Endothelial cell of umbilical vein (primary cell): ENCODE results near the gene PCGF3. TPM values are rescaled to one million over a fixed set of nuclear protein-coding genes. Genes with fewer than 3 reads are reported as not detected.

Source experiments
- BruUV-seq: library from RNA; stranded (reverse); fragments of 400-500 nt; replicated peaks from 2 replicates; lab custom pipeline; 2021; lab: Mats Ljungman, UMichigan
- CTCF ChIA-PET: fragments of 300-600, 350-600 bp; sonication (Branson Sonifier 250); formaldehyde crosslinking; loops from one replicate; lab custom pipeline; 2021; ENCODE audit warnings: antibody characterized with exemption, inconsistent platforms; lab: Charles Lee
- POLR2A ChIA-PET: fragments of 300-600, 350-600 bp; sonication (Branson Sonifier 250); formaldehyde crosslinking; loops from one replicate; lab custom pipeline; 2021; ENCODE audit warnings: antibody characterized with exemption, inconsistent platforms; lab: Charles Lee
- DNase-seq: peaks from one replicate; pipeline ENCODE4 v3.0.0-alpha.2; 2011; ENCODE audit warnings: low read depth, low spot score
- FAIRE-seq: peaks from 2 replicates; lab custom pipeline; 2011; peaks lifted over from hg19 to GRCh38; lab: Jason Lieb, UNC
- H2AFZ ChIP-seq: 2 replicates; pipeline ENCODE4 v1.6.0; 2012; ENCODE audit warnings: low read depth, low read length, control low read depth, inconsistent platforms
- H3K27ac ChIP-seq: 2 replicates; pipeline ENCODE4 v1.5.1; 2011; ENCODE audit warnings: low read depth, mild to moderate bottlenecking, control low read depth, low read length, moderate library complexity; ENCODE audit not compliant: insufficient read depth
- H3K27me3 ChIP-seq, 2 experiments: 2 replicates each; pipeline versions ENCODE4 v1.6.0 to v1.6.1; 2011; ENCODE audit warnings: low read length in 2 of 2, mixed read lengths in 1 of 2; ENCODE audit not compliant: control insufficient read depth in 2 of 2, insufficient read depth in 2 of 2
- H3K36me3 ChIP-seq, 2 experiments: 2 replicates in 1 of 2; 3 replicates in 1 of 2; pipeline ENCODE4 v1.5.1; 2011; ENCODE audit warnings: low read length in 2 of 2, mild to moderate bottlenecking in 1 of 2, moderate library complexity in 1 of 2; ENCODE audit not compliant: control insufficient read depth in 2 of 2, insufficient read depth in 2 of 2; ENCODE audit errors: extremely low read depth in 1 of 2
- H3K4me1 ChIP-seq: 3 replicates; pipeline ENCODE4 v1.5.1; 2011; ENCODE audit warnings: mild to moderate bottlenecking, low read length; ENCODE audit not compliant: control insufficient read depth, insufficient read depth; ENCODE audit errors: extremely low read depth
- H3K4me2 ChIP-seq: 2 replicates; pipeline ENCODE4 v1.6.1; 2011; ENCODE audit warnings: low read length, control low read depth, mixed read lengths; ENCODE audit not compliant: insufficient read depth
- H3K4me3 ChIP-seq, 3 experiments: fragments of 200-600 bp in 1 of 3; sonication (generic), shearing (Covaris generic) in 1 of 3; replicated peaks in 1 of 3; 2 replicates each; pipeline ENCODE4 v1.5.1; 2011 to 2016; ENCODE audit warnings: control low read depth in 3 of 3, low read length in 3 of 3, mild to moderate bottlenecking in 2 of 3, inconsistent platforms in 1 of 3, low read depth in 1 of 3, moderate library complexity in 1 of 3; ENCODE audit not compliant: insufficient read depth in 1 of 3
- H3K79me2 ChIP-seq: 2 replicates; pipeline ENCODE4 v1.6.0; 2012; ENCODE audit warnings: low read length, inconsistent platforms; ENCODE audit not compliant: control insufficient read depth, insufficient read depth
- H3K9ac ChIP-seq: replicated peaks from 2 replicates; pipeline ENCODE3; 2011; ENCODE audit warnings: low read length, control low read depth; ENCODE audit not compliant: insufficient read depth; ENCODE audit errors: extremely low read depth
- H3K9me1 ChIP-seq: replicated peaks from 3 replicates; pipeline ENCODE4 v1.6.0; 2011; ENCODE audit warnings: mild to moderate bottlenecking, low read length; ENCODE audit not compliant: control insufficient read depth, insufficient read depth; ENCODE audit errors: extremely low read depth
- H3K9me3 ChIP-seq: replicated peaks from 2 replicates; pipeline ENCODE4 v1.5.1; 2012; ENCODE audit warnings: low read length, inconsistent platforms; ENCODE audit not compliant: control insufficient read depth, insufficient read depth
- H4K20me1 ChIP-seq: replicated peaks from 2 replicates; pipeline ENCODE3; 2011; ENCODE audit warnings: mild to moderate bottlenecking, low read length; ENCODE audit not compliant: control insufficient read depth, insufficient read depth; ENCODE audit errors: extremely low read depth
- EZH2 ChIP-seq: IDR thresholded peaks from 2 replicates; pipeline ENCODE4 v1.6.1; 2012; ENCODE audit warnings: borderline replicate concordance, low read depth, mild to moderate bottlenecking, moderate library complexity, low read length, inconsistent platforms; ENCODE audit not compliant: severe bottlenecking
- FOS ChIP-seq: IDR thresholded peaks from 2 replicates; pipeline ENCODE4 v1.6.1; 2011; ENCODE audit warnings: mild to moderate bottlenecking, low read length, moderate library complexity, borderline replicate concordance; ENCODE audit not compliant: insufficient read depth
- GATA2 ChIP-seq: IDR thresholded peaks from 2 replicates; pipeline ENCODE4 v1.7.0; 2011; ENCODE audit warnings: low read depth, mild to moderate bottlenecking, moderate library complexity, mixed read lengths, low read length; ENCODE audit not compliant: insufficient read length, insufficient read depth
- JUN ChIP-seq: IDR thresholded peaks from 2 replicates; pipeline ENCODE4 v1.6.1; 2011; ENCODE audit warnings: borderline replicate concordance, low read depth; ENCODE audit not compliant: insufficient read length, insufficient read depth
- MYC ChIP-seq: IDR thresholded peaks from one replicate; pipeline ENCODE4 v1.6.1; 2011; ENCODE audit warnings: mild to moderate bottlenecking, low read depth, low read length
- POLR2A ChIP-seq: IDR thresholded peaks from 2 replicates; pipeline ENCODE4 v1.6.1; 2012; ENCODE audit warnings: low read depth, mild to moderate bottlenecking, control low read depth, low read length
- POLR2AphosphoS5 ChIP-seq: IDR thresholded peaks from 2 replicates; pipeline ENCODE4 v1.6.1; 2012; ENCODE audit warnings: low read depth, mild to moderate bottlenecking, control low read depth, low read length, moderate library complexity; ENCODE audit not compliant: insufficient read depth
- dilution Hi-C: fragments of 300-500 bp; cut with MboI; formaldehyde crosslinking; loops from one replicate; pipeline ENCODE4 v1.15.0; 2019; ENCODE audit warnings: low sequenced_read_pairs; ENCODE audit not compliant: extremely low pct_ligation_motif_present
- intact Hi-C: fragments of 100-400 bp; cut with micrococcal nuclease; formaldehyde crosslinking; loops from one replicate; pipeline ENCODE4 v1.10.0; 2022
- polyA plus RNA-seq, 4 experiments: library from polyadenylated mRNA; depleted of rRNA in 3 of 4; stranded (reverse) in 3 of 4; unstranded in 1 of 4; fragments of >200 nt; gene quantifications; 2 replicates each; pipeline versions ENCODE4 v1.2.1 to v1.2.3, GENCODE V29; 2011 to 2012; ENCODE audit warnings: missing spikeins in 1 of 4
- total RNA-seq: library from RNA; stranded (reverse); gene quantifications from 2 replicates; pipeline ENCODE4 v1.2.3, GENCODE V29; 2021
- TF ChIP-seq, protein P1 (sequence below), 2 donors: IDR thresholded peaks; 1 replicate in 1 of 2; 2 replicates in 1 of 2; pipeline ENCODE4 v1.5.1; 2011; ENCODE audit warnings: low read length in 2 of 2, mild to moderate bottlenecking in 2 of 2, moderate library complexity in 2 of 2, control low read depth in 1 of 2, inconsistent platforms in 1 of 2, low read depth in 1 of 2; ENCODE audit not compliant: insufficient read depth in 1 of 2; ENCODE audit errors: extremely low read depth in 1 of 2
- TF ChIP-seq, protein P2 (sequence below): IDR thresholded peaks from 2 replicates; pipeline ENCODE4 v1.6.1; 2011; ENCODE audit not compliant: insufficient read depth, insufficient read length

PCGF3 gene
- total and polyA plus RNA-seq, 2 donors (not counting 3 experiments of a cell fraction or from before 2014, with no cell fraction given), result 70.2 to 91.8 TPM

DNA sequence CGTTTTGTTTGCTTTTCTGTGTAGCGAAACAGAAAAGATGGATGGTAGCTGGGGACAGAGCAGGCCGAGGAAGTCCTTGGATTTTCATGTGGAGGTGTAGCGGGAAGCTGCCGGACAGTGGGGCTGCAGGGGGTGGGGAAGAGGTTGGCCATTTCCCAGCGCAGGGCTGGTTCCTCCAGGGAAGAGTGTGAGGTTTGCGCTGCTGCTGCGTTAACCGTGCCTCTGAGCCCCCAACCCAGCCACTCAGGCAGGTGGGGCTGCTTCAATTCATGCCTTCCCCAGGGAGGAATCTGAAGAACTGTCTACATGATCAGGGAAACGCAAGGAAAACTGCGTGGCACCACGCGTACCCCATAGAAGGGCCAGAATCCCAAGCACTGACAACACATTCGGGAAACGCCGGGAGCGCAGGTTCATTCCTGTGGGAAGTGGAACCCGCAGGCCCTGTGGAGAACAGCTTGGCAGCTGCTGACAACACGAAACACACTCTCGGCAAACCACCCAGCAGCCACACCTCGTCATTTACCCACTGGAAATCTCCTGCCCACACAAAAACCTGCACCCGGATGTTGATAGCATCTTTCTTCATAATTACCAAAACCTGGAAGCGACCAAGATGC, 57.7 kb downstream of the PCGF3 start:
- intact Hi-C loops, result no loop called here
- peaks cover 8 to 35% of the 10 kb centered on the region in 2 experiments for H3K36me3 ChIP-seq
- ChIA-PET CTCF (no interaction called here), POLR2A (no interaction called here)
- H3K9me3 ChIP-seq, result no peaks in the 10 kb centered on the region
- no peak for DNase-seq
- peaks cover 4% of the 10 kb centered on the region for H3K4me1 ChIP-seq
- no peak overlapping the region for H3K27ac ChIP-seq
- H3K9me1 ChIP-seq, result no peaks in the 10 kb centered on the region
- H3K27me3 ChIP-seq, result no peaks in the 10 kb centered on the region
- H3K4me2 ChIP-seq, result no peak overlapping the region
- no peaks in the 10 kb centered on the region for H4K20me1 ChIP-seq
- no peak overlapping the region for H2AFZ ChIP-seq
- no peak for TF ChIP-seq POLR2AphosphoS5
- TF ChIP-seq MYC, result no peak
- TF ChIP-seq, protein P1, sequence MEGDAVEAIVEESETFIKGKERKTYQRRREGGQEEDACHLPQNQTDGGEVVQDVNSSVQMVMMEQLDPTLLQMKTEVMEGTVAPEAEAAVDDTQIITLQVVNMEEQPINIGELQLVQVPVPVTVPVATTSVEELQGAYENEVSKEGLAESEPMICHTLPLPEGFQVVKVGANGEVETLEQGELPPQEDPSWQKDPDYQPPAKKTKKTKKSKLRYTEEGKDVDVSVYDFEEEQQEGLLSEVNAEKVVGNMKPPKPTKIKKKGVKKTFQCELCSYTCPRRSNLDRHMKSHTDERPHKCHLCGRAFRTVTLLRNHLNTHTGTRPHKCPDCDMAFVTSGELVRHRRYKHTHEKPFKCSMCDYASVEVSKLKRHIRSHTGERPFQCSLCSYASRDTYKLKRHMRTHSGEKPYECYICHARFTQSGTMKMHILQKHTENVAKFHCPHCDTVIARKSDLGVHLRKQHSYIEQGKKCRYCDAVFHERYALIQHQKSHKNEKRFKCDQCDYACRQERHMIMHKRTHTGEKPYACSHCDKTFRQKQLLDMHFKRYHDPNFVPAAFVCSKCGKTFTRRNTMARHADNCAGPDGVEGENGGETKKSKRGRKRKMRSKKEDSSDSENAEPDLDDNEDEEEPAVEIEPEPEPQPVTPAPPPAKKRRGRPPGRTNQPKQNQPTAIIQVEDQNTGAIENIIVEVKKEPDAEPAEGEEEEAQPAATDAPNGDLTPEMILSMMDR (IDR thresholded peaks at IDR 0.05; ENCODE audit: extremely low read depth in 1 of 2, insufficient read depth in 1 of 2, low read depth in 1 of 2, low read length in 2 of 2), result no peak
- TF ChIP-seq FOS, result no peak
- TF ChIP-seq EZH2, result no peak
- no peak for TF ChIP-seq POLR2A
- no peak for TF ChIP-seq JUN
- TF ChIP-seq GATA2, result no peak
- TF ChIP-seq, protein P2, sequence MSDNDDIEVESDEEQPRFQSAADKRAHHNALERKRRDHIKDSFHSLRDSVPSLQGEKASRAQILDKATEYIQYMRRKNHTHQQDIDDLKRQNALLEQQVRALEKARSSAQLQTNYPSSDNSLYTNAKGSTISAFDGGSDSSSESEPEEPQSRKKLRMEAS, result no peak
- no peak for FAIRE-seq
- H3K4me3 ChIP-seq, result no peak overlapping the region
- no peak overlapping the region for H3K9ac ChIP-seq
- dilution Hi-C loops, result no loop called here
- H3K79me2 ChIP-seq, result peaks cover 6% of the 10 kb centered on the region
- BruUV-seq, result no TSS peak
